Fibroblast of mammary gland (primary cell): Measurements from ENCODE around the gene ASB15.

Source experiments
- DNase-seq: peaks from one replicate; pipeline ENCODE4 v3.0.0-alpha.2; 2010; ENCODE audit warnings: low read depth
- H3K4me3 ChIP-seq: 2 replicates; pipeline ENCODE4 v1.5.1; 2011; ENCODE audit warnings: low read depth, mild to moderate bottlenecking, low read length, moderate library complexity; ENCODE audit not compliant: control insufficient read depth
- TF ChIP-seq, protein P1 (sequence below): conservative IDR thresholded peaks from 2 replicates; pipeline ENCODE4 v1.5.1; 2011; ENCODE audit warnings: low read depth, low read length, inconsistent platforms; ENCODE audit not compliant: control insufficient read depth, insufficient read depth

Gene ASB15

GRCh38 chr7:123608991-123609882 is 7.6 kb downstream of the ASB15 start:
- TF ChIP-seq, protein P1, sequence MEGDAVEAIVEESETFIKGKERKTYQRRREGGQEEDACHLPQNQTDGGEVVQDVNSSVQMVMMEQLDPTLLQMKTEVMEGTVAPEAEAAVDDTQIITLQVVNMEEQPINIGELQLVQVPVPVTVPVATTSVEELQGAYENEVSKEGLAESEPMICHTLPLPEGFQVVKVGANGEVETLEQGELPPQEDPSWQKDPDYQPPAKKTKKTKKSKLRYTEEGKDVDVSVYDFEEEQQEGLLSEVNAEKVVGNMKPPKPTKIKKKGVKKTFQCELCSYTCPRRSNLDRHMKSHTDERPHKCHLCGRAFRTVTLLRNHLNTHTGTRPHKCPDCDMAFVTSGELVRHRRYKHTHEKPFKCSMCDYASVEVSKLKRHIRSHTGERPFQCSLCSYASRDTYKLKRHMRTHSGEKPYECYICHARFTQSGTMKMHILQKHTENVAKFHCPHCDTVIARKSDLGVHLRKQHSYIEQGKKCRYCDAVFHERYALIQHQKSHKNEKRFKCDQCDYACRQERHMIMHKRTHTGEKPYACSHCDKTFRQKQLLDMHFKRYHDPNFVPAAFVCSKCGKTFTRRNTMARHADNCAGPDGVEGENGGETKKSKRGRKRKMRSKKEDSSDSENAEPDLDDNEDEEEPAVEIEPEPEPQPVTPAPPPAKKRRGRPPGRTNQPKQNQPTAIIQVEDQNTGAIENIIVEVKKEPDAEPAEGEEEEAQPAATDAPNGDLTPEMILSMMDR: no peak
- no peak for DNase-seq
- H3K4me3 ChIP-seq: no peak overlapping the region

DNA sequence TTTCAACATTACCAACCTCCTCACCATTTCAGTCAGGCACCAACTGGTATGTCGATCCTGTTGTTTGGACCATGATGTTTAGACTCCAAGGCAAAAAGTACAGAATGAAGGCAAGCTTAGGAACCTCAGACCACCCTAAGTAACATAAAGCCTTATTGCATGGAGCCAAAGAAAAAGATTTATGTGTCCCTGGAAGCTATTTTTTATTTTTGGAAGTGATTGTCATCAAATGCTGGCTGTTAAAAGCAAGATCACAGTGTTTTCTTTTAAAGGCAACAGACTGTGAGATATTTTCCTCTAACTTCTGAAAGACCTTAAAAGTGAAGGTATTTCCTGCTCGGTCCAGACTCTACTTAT is 8.2 kb downstream of the ASB15 start:
- TF ChIP-seq, protein P1: no peak
- H3K4me3 ChIP-seq: no peak overlapping the region
- no peak for DNase-seq

- no peak overlapping the region for H3K4me3 ChIP-seq
- TF ChIP-seq, protein P1: no peak
- DNase-seq: no peak
Measured at GRCh38 chr7:123612024-123612423, 10.4 kb downstream of the ASB15 start.

- DNase-seq: peak; percentile 53
- H3K4me3 ChIP-seq: no peak overlapping the region
- TF ChIP-seq, protein P1: no peak
Measured at GRCh38 chr7:123615344-123615743, 13.7 kb downstream of the ASB15 start.

DNA sequence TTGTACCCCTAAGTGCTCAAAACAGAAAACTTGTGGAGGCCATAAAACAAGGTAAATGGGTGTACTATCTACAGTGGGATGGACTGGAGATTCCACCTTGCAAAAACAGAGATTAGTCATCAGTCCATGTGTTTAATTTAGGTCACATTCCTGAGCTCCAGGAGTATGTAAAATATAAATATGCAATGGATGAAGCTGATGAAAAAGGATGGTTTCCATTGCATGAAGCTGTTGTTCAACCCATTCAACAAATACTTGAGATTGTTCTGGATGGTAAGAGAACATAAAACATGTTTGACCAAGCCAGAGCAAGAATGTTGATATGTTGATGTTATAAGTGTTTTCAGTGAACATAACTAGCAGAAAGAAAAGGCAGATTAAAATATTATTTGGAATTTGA is 14.6 kb downstream of the ASB15 start:
- no peak overlapping the region for H3K4me3 ChIP-seq
- TF ChIP-seq, protein P1: no peak
- DNase-seq: no peak

GRCh38 chr7:123621707-123622106 is 20.1 kb downstream of the ASB15 start:
- no peak for DNase-seq
- H3K4me3 ChIP-seq: no peak overlapping the region
- TF ChIP-seq, protein P1: no peak
